Loucy (cell line): Measurements from ENCODE around the gene POC1B.

Source experiments
- CTCF ChIP-seq: fragments of 200-600 bp; sonication (generic); conservative IDR thresholded peaks from 2 replicates; pipeline ENCODE4 v1.5.1; 2014; ENCODE audit warnings: mild to moderate bottlenecking, antibody characterized with exemption, low read length
- EZH2phosphoT487 ChIP-seq: fragments of 200-600 bp; IDR thresholded peaks from 2 replicates; pipeline ENCODE4 v1.6.1; 2018; ENCODE audit warnings: antibody characterized with exemption, mild to moderate bottlenecking, moderate library complexity, borderline replicate concordance

DNA sequence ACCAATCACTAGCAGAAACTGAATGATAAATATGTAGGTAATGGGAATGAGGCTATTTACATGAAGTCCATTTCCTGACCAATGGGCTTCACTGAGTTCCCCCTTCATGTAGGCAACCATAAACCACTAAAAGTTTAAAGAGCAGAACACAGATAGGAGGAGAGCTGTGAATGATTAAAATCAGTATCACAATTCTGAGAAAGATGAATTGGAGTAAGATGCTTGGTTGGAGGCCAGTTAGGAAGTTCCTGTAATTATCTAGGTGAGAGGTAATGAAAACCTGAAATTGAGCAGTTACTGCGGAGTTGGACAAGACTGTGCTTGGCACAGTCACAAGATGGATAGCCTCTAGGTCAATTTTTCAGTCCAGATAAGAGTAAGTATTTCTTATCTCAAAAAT is 57.8 kb downstream of the POC1B start:
- TF ChIP-seq CTCF (no peak), EZH2phosphoT487 (no peak)
